KBM-7 (cell line): ENCODE measurements around the gene SSX2IP.
"Not testable (repeated sequence)": the region's sequence is repeated elsewhere in the genome, so short reads cannot be mapped to it uniquely, and the experiment has no call there.

Experiments
- DNase-seq: peaks from one replicate; pipeline ENCODE4 v3.0.0-alpha.2; 2015
- in situ Hi-C: fragments of 300-500 bp; cut with MboI; formaldehyde crosslinking; loops from 2 replicates; pipeline ENCODE4 v1.14.3; 2020; ENCODE audit warnings: low sequenced_read_pairs, low pct_unique_long_range_greater_than_20kb, mixed read lengths

The SSX2IP gene, protein sequence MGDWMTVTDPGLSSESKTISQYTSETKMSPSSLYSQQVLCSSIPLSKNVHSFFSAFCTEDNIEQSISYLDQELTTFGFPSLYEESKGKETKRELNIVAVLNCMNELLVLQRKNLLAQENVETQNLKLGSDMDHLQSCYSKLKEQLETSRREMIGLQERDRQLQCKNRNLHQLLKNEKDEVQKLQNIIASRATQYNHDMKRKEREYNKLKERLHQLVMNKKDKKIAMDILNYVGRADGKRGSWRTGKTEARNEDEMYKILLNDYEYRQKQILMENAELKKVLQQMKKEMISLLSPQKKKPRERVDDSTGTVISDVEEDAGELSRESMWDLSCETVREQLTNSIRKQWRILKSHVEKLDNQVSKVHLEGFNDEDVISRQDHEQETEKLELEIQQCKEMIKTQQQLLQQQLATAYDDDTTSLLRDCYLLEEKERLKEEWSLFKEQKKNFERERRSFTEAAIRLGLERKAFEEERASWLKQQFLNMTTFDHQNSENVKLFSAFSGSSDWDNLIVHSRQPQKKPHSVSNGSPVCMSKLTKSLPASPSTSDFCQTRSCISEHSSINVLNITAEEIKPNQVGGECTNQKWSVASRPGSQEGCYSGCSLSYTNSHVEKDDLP

GRCh38 chr1:84690397-84691121, at the start of gene SSX2IP:
SSX2IP (minus strand) TSS chr1:84690461; CDS start chr1:84671219, 19,242 bp downstream.
- in situ Hi-C loops, result no loop called here

GRCh38 chr1:84738237-84738636, 48.0 kb upstream of the SSX2IP start:
- in situ Hi-C loops, result no loop called here
- DNase-seq, result no peak

More at GRCh38 chr1:84690397-84691121, at the start of gene SSX2IP:
- peak; percentile 96 for DNase-seq

- DNase-seq, result peak; percentile 12
- in situ Hi-C loops, result no loop called here
These were observed 47.3 kb upstream of the SSX2IP start for GRCh38 chr1:84737590-84737989.

DNA sequence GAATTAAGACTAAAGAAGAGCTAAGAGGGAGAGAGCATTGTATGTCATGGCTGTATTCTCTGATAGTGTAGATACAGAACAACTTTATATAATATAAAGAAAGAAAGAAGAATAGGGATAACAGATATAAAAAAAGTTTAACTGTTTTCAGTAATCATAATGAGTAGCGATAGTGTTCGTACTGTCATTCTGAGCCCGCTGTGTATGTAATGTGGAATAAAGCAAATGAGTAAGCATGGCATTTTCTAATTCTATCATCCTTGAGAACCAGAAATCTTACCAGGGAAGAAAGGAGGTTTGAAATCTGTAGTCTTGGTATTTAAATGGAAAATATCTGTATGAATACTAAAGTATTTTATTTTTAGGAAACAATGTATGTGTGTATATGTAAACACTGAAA, 46.7 kb upstream of the SSX2IP start:
- DNase-seq, result no peak
- in situ Hi-C loops, result no loop called here

DNA sequence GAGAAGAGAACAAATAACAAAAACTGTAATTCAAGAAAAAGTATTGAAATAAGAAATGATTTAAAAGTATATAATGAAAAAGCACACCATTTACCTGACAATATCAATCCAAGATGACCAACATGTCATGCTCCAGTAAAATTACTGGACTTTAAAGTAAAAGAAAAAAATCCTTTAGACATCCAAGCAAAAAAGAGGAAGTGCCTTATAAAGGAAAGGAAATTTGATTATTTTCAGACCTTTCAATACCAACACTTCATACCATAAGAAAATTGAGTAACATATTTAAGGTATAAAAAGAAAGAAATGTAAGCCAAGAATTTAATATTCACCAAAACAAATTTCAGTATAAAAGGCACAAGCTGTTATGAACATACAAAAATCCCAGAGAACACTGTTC, 46.2 kb upstream of the SSX2IP start:
- DNase-seq, result peak; percentile 29
- in situ Hi-C loops, result no loop called here

- DNase-seq, result no peak
- in situ Hi-C loops, result no loop called here
These were observed 45.2 kb upstream of the SSX2IP start for GRCh38 chr1:84735483-84735882.

GRCh38 chr1:84732520-84732919, 42.3 kb upstream of the SSX2IP start:
- DNase-seq, result no peak
- in situ Hi-C loops, result no loop called here

GRCh38 chr1:84731519-84731918, 41.3 kb upstream of the SSX2IP start:
- in situ Hi-C loops, result no loop called here
- no peak for DNase-seq

DNA sequence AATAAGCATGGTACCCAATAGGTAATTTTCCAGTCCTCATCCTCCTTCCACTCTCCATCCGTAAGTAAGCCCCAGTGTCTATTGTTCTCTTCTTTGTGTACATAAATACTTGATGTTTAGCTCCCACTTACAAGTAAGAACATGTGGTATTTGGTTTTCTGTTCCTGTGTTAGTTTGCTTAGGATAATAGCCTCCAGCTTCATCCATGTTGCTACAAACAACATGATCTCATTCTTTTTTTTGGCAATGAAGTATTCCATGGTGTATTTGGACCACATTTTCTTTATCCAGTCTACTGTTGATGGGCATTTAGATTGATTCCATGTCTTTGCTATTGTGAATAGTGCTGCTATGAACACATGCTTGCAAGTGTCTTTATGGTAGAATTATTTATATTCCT, 37.5 kb upstream of the SSX2IP start:
- in situ Hi-C loops, DNase-seq: not testable (repeated sequence)

DNA sequence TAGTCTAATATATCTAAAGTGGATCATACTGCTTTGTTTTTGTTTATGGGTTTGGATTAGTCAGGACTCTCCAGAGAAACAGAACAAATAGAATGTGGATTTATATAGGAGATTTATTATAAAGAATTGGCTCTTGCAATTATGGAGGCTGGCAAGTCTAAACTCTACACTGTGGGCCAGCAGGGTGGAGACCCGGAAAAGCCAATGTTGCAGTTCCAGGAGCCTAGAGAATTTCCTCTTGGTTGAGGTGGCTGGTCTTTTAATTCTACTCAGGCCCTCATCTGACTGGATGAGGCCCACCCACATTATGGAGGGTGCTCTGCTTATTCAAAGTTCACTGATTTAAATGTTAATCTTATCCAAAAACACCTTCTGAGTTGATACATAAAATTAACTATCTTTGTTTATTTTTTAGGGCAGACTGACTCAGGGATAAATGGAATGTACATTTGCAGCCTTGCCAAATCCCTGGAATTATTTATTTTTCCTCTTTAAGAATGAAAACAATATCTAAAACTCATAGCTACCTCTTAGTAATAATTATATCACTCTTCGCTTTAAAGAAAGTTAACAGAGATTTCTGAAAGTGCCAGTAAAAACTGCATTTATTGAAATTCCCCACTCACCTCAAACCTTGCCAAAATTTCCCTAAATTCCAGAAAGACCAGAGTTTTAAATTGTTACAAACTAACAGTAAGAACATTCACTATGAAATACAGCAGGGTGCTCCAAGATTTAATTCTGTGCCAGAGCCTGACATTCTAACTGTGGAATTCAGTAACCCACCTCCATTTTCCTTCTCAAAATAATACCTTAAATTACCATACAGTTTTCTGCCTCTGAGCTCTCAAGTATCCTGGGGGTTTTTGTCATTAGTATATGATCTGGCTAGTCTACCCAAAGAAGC, 36.6 kb upstream of the SSX2IP start:
- no peak for DNase-seq
- in situ Hi-C loops, result no loop called here

DNA sequence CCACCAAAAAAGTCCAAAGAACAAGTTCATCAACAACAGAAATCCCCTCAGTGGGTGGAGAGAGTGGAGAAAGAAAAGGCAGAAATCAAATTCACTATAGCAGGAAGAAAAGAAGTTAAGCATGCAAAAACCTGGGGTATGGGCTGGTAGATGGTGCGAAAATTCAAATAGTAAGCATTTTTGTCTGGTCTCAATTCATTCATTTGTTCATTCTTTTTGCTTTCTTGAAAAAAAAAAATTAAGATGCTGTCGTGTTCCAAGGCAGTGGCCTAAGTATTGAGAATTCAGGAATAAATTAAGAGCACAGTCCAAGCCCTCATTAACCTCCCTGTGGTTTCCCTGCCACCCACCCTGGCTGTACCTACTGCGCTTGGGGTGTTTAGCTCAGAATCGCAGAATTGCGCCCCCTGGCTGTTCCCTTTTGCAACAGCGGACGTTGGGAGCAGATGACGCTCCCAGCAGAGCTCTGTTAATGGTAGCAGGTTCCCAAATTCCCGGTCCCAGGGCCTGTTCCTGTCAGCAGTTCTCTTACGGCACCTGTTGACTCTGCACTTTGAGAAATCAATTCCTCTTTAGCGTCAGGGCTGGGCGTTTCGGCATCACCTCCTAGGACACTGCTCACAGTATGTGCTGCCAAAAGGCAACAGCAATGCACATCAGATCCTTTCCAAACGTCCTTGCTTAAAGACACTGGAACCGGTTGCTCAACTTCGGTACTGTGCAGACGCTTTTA, 34.0 kb upstream of the SSX2IP start:
- peak; percentile 59 for DNase-seq
- in situ Hi-C loops, result no loop called here

GRCh38 chr1:84722794-84723193, 32.5 kb upstream of the SSX2IP start:
- no peak for DNase-seq
- in situ Hi-C loops, result no loop called here

DNA sequence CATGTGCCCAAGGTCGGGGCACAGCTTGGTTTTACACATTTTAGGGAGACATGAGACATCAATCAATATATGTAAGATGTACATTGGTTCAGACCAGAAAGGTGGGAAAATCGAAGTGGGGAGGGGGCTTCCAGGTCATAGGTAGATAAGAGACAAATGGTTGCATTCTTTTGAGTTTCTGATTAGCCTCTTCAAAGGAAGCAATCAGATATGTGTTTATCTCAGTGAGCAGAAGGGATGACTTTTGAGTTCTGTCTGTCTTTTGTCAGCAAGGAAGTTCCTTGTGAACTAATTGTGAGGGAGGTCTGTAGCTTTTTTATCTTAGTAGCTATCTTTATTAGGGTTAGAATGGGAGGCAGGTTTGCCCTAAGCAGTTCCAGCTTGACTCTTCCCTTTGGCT, 31.6 kb upstream of the SSX2IP start:
- DNase-seq, in situ Hi-C loops: not testable (repeated sequence)

DNA sequence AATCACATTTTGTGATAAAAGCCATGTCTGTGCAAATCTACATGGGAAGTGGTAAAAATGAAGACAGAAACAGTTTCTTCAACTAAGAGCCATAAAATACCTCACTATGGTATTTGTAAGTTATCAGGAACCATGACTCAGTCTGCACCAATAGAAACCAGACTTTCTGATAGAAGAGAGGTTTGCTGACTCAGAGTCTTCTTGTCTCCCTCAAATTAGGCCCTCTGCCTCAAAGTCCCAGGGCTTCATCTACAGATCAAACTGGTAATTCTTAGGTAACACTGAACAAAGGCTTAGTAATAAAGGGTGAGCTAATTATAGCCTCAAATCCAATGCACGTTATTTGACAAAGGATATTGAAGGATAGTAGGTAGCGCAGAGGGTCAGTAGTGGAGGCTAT, 30.9 kb upstream of the SSX2IP start:
- in situ Hi-C loops, result no loop called here
- DNase-seq, result no peak

DNA sequence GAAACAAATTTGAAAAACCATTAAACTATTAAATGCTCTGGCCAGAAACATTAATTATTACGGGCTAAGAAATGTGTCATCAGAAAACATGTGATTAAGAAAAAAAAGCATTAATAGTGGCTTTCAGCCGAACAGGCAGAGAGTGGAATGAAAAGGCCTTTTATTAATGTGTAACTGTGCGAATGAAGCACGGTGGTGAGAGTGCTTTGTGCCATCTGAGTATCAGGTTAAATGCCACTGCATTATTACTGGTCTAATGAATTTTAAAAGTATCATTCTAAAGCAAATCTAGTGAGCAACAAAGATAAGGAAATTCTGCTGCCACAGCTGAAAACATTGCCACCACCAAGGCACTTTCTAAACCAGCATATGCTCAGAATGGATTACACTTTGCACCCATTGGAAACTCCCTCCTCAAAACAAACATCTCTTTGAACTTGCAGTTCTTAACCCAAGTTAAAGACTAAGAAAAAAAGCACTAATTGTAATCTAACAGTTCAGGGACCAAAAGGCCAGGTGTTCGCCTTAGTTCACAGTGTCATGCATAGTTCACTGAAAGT, 30.0 kb upstream of the SSX2IP start:
- in situ Hi-C loops, result no loop called here
- DNase-seq, result no peak

GRCh38 chr1:84719543-84720217, 29.4 kb upstream of the SSX2IP start:
- DNase-seq, result no peak
- in situ Hi-C loops, result no loop called here

- no peak for DNase-seq
- in situ Hi-C loops, result no loop called here
These were observed 25.2 kb upstream of the SSX2IP start for GRCh38 chr1:84715342-84716019.
